NCI-H510A treated with DMSO at 0.1 percent for 48 hours (cell line): ENCODE results near the gene PTPRM.
A peak's percentile ranks its signal among the peaks of the same experiment; 100 is the strongest.

Source experiments
- DNase-seq: peaks from one replicate; lab custom pipeline; 2025; lab: John Stamatoyannopoulos, UW

Gene PTPRM

DNA sequence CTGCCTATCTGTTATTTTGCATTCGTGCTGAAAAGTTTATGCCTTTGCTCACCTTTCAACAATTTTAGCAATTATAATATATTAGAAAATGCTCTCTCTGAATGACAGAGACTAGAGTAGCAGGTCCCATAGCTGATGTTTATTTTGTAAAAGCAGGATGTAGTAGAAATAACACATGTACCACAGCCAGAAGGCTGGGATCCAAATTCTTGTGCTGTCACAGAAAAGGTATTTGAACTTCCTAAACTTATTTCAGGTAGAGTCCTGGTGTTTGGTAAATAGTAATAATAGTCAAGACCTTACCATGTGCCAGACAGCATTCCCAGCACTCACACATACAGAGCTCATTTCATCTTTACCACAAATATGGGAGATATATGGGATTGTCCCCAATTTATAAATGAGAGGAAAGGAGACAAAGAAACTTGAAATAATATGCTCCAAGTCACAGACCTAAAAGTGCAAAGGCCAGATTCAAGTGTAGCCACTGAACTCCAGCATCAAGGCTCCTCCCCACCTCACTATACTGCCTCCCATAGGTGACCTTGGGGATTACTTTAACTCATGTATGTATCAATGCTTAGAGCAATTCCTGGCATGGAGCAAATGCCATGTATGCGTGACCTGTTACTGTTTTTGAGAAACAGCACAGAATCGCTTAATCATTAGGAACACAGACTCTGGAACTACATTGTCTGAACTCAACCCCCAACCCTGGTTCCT, 757.4 kb downstream of the PTPRM start:
- no peak for DNase-seq

DNA sequence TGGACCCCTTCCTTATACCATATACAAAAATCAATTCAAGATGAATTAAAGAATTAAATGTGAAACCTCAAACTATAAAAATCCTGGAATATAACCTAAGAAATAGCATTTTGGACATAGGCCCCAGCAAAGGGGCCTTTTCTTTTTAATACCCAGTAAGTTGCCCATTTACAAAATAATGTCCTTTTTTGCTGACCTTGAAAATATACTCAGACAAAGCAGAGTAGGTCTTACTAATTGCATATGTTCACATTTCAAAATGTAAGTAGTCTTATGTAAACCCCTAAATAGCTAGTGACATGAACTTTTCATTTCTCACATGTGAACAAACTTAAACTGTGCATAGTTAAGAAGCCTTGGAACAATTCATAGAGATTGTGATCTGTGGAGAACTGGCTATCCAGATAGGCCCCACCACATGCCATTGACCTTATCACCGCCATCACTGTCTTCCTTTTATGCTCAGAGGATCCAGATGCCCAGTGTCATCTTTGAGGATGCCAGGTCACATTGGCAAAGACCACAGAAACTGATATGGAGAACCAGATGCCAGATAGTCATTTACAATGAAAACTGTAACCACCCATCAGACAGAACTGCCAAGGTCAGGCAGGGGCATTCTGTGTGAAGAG, 759.8 kb downstream of the PTPRM start:
- DNase-seq, result no peak

DNA sequence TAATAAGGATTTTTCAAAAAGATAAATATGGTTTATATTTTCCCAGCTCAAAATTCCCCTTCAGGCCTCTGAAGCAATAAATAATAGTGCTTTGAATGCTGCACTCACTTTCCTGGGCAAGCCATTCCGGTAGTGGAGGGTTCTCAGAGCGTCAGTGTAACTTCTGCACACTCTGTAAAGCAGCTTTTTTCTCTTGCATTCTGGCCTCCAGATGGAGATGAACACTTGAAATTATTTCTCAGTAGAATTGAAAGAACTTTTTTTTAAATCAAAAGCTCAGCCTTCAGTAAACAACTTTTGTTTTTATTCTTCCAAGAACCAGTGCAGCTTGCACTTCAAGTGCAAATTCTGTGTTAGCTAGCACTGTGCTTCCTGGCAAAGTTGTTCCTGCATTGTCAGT, 761.0 kb downstream of the PTPRM start:
- peak; percentile 17 for DNase-seq

DNA sequence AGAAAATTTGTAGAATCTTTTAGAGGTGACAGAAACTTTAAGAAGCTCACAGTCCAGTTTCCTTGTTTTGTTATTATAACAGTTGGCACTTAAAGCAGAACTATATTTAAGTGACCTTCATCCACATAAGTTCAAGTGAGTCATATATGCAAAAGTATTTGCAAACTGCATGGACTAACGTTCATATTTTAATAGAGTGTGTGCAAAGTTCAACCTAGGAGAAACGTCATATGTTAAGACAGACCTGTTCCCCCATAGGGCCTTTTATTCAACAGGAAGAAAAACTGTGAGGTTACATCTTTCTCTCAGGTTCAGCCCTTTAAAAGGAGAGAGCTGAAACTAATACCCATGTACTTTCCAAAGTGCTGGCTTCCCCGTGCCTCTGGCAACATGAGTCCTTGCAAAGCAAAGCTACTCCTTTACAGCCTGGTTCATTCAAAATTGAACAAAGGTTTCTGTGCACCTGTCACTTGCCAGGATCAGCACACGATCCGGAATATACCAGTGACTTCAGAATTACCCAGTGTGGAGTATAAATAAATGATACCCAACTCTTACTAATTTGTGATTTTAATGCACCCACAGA, 762.2 kb downstream of the PTPRM start:
- peak; percentile 34 for DNase-seq

DNA sequence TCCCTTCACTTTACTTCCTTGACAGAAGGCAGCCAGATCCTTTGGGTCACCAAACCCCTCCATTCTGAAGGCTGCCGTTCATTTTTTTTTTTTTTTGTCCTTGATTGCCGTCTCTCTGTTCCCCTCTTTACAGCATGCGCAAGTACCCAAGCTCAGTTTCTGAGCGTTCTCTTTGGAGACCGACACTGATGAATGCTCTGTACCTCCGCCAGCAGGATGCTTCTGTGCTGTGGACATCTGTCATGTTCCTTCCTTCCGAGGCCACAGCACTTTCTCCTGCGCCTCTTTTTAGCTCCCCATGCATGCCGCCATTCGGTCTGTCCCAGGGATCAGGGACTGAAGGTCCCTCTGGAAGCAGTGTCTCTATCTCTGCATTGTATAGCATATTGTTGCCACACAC, 763.5 kb downstream of the PTPRM start:
- DNase-seq, result no peak

DNA sequence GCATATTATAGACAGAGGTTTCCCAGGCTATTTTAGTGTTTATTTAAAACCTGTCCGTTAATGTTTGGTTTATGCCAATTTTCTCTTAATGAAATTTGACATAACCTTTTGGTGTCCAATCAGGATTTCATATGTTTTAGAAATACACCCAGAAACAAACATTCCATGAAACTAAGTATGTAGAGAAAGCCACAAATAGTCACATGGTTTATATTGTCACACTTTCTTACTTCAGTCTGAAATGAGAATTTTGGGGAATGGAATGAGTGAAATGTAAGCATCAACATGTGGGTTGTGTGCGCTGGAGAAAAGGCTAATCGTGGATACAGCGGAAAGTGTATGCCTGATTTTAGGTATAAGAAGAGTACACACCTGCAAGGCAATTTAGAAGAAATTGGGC, 765.2 kb downstream of the PTPRM start:
- peak; percentile 36 for DNase-seq

DNA sequence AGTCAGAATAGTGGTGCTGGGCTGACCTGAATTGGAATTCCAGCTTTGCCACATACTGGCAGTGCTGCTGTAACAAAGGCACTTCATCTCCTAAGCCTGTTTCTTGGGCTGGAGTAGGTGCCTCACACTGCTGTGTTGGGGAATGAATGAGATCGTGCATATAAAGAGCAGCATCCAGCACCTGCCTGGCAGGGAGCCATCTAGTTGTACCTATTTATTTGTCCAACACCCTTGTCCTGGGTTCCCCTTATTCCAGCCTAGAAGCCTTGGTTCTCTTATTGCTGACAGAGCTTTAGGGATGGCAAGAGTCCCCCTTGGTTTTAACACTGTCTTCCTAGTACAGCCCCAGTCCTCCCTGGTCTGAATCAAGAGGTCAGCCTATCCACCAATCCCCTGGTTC, 766.8 kb downstream of the PTPRM start:
- DNase-seq, result peak; percentile 49

DNA sequence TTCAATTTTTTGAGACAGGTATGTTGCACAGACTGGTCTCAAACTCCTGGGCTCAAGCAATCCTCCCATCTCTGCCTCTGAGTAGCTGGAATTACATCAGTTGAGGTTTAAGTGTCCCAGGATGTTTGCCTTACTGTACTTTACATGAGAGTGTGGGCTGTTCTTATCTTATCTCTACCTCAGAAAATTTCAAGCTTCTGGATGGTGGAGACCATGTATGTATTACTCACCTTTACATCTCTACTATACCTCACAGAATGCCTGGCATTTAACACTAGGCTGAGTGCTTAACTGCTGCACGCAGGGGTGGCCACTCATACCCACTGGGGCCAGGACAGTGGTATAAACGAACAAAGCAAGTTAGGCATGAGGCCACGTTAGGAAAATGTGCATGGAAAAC, 770.1 kb downstream of the PTPRM start:
- no peak for DNase-seq

DNA sequence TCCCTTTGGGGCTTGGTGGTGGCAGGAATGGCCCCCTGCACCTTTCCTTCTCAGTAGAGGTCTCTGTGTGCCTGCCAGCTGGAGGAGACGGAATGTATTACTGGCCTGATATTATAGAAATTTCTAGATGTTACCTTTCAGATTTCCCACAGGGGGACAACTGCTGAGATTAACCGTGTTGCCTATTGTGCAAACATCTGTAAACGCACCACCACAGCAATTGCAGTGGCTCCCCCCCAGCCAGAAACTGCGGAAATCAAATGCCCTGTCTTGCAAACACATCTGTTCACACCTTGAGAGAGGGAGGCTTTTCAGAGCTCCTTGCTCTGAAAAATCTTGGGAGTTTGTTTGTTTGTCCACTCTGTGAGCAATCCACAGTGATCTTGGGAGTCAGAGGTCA, 772.1 kb downstream of the PTPRM start:
- DNase-seq, result no peak

DNA sequence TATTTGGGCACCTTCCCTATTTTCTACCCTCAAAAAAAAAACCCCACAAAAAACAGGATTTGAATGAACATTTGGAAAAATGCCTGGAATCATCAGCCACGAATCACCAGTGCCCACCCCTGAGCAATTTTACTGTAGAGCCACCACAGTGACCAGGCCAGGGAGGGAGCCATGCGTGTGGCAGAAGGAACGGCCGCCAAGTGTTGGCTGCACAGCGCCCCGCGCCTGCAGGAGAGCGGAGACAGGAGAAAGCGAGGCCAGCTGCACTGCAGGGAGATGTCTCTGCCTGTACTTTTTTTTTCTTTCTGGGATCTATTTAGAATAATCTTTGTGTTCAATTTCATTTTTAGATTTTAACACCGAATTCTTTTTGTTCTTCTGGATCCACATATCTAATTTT, 772.8 kb downstream of the PTPRM start:
- no peak for DNase-seq

DNA sequence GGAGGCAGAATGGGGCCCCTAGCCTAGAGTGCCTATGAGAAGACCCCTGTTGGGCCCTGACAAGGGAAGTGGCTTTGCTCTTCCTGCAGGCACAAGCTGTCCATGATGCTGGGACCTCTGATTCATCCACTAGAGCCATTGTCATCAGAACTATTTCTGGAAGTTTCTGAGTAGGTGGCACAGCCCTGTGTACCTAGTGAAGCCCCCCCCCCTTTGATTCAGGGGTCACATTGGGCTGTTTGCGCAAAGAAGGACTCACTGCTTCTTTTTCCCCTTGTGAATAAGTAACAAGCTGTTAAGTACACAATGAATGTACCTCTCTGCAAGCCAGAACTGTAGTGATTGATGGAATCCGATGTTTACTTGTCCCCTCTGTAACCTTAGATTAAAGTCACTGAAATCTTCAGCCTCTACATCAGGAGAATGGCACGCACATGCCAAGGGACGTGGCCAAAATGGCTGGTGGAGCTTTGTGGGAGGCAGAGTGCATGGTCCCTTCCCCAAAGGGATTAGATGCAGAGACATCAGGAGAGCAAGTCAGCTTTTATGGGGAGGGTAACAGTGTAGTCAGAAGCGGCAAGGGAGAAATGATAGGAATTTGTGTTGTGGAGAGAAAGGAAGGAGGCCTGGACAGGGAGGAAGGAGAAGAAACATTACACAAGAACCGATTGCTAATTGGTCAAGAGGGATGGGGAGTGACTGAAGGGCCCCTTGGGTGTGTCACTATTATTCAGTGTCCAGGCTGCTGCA, 774.5 kb downstream of the PTPRM start:
- no peak for DNase-seq

DNA sequence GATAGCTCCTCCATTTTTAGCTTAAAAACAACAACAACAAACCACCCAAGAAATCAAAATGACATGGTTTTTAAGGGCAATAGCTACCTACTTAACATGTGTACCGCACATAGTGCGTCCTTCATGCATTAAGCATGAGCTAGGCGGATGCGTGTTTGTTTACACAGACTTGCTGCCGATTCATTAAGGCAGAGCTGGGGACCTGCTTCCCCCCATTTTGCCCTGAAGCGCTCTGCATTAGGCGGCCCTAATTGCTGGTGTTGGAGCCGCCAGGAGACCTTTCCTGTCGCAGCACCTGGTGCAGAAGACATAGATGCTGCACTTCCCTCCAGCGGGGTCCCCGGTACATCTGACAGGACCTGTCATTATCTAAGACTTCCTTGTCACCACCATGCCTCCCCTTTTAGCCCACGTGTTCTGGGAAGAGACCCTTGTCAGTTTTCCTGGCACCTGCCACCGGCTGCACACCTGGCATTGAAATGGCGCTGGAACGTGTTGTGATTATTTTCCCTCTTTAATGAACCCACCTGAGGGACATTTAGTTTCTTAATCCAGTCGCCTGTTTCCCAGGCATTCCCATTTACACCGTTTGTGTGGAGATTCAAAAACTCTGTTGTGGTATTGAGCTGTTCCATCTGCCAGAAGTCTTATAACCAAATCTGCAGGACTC, 781.1 kb downstream of the PTPRM start:
- peak; percentile 72 for DNase-seq

DNA sequence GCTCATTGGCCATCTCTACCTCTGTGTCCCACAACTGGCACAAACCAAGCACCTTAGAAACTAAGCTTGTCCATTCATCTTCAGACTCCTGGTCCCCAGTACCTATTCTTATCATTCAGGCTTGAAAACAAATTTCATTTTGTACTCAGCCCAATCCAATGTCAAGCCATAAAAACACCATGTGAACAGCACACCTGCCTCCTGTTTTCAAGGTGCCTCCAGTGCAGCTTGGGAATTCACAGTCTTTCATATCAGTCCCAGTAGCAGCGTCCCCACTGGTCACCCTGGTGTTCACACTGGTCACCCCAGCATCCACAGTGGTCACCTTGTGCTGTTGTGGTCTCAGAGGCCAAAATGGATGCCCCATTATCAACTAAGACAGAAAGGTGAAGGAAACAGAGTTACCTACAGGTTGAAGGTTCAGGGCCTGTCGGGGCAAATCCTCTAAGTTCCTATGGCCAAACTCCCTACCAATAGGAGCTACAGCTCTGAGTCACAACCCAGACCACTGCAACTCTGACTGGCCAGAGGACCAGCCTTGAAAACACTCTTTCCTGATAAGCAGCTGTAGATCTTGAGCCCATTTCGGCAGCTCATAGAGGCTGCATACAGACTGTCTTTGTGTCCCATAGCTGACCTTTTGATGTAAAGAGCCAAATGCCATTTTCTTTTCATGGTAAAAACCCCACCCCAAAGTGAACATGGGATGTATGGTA, 782.6 kb downstream of the PTPRM start:
- no peak for DNase-seq

DNA sequence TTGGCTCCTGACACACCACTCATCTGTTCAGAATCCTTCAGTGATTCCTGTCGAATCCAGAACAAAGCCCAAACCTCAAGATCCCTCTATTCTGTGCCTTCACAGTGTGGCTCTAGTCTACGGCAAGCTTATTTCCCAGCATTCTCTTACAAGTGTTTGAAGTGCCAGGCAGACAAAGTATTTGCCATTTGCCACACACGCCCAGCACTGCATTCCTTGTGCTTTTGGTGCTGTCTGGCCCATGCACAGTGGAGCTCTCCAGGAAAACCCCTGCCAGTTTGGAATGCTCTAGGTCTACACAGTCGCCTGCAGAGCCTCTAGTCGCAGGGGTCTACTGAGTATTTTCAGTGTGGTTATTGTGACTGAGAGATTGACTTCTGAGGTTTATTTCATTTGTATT, 783.5 kb downstream of the PTPRM start:
- no peak for DNase-seq

DNA sequence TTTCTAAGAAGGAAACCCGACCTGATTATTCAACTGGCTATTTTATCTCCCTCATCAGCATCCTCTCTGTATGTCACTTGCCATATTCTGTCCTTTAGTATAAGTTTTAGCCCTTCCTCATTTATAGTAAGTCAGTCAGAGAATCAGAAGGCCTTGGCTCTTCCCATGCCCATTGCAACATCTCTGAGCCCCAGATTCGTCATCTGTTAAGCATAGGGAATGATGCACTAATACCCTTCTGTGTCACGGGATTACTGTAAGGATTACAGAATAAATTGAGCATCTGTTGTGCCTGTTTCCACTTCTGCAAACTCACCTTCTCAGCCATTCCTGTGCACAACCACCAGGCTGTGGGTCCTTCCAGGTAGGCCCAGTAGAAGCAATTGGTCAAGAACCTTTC, 784.0 kb downstream of the PTPRM start:
- no peak for DNase-seq

DNA sequence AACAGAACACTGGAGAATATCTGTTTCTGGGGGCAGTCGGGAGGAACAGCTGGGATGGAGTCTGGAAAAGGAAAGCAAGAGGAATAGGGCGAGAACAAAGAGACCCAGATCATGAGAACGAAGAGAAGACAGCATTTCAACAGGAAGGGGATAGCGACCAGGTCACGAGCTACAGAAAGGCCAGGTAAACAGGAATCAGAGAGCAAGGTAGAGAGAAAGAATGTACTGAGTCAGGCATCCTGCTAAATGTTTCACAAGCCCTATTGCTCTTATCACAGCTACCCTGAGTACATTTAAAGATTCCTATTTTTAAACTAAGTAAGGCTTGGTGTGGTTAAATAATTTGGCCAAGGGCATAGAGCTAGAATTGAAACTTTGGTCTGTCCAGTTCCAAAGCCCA, 787.2 kb downstream of the PTPRM start:
- no peak for DNase-seq

DNA sequence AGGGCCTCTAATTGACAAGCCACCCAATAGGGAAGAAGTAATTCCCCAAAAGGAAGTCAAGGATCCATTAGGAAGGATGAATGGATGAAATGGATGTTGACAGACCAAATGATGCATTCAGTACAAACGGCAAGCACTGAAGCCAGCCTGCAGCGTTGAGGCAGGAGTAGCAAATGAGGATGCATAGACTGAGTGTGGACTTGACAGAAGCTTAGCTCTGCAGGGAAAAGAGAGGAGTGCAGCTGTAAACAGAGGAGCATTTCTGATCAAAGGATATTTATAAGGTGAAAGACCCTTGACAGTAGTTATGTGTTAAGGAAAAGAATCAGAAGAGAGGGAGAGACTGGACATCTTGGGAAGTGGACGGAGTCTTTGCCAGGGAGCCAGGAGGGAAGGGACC, 788.9 kb downstream of the PTPRM start:
- no peak for DNase-seq

DNA sequence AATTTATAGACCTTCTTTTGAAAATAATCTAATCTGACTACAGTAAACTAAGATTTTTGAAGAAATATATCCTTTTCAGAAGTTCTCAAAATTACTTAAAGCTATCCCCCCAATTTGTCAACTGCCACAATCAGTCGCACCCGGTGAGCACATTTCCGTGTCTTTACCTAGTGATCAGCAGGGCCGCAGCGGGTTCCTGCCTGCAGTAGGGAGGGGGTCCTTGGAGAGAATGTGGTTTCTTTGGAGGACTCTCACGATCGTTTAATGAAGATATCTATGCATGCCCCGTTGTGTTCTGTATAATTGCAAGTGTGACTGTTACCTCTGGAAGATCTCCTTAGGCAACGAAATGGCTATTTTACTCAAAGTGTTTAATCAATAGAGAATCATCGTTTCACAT, 790.2 kb downstream of the PTPRM start:
- DNase-seq, result no peak

DNA sequence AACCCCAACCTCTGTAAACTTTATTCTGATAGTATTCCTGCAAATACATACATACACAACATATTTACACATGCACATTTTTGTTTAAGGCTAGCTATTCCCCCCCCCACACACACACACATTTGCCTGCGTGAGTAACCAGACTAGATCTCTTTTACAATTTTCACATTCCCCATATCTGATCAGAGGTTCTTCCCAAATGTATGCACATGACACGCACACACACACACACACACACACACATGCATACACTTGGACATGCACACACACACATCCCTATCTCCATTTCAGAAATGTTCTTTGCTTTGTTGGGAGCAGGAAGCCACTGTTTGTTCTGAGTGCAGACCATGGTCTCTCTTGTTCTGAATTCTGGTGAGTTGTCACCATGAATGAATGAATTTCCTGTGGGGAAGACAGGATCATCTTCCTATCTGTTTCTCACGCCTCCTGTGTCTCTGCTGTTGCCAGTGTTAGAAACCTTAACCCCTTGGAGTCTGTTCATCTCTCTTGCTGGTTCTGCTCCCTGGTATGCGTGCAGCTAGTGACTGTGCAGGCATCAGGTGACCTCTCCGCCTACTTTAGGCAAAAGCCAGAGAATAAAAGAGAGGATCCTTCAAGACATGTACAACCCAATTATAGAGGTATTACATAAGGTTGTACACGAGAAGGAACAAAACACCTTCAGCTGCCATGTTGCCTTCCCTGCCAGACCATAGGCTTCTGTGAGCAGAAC, 791.1 kb downstream of the PTPRM start:
- DNase-seq, result peak; percentile 38

DNA sequence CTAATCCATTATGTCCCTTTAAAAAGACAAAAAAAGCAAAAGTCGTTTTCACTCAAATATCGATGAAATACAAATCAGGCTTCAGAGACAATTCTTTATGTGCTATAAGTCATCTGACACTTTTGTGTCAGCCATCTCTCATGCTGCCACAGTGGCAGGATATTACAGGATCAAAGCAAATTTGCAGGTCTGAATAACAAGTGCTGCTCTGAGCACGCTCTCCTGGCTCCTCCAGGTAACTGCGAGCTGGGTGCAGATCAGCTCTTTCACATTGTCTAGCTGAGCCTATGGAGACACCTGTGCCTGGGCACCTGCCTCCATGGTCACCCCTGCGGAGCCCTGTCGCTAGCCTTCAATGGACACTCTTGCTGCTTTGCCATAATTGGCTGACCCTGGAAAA, 792.0 kb downstream of the PTPRM start:
- peak; percentile 81 for DNase-seq

DNA sequence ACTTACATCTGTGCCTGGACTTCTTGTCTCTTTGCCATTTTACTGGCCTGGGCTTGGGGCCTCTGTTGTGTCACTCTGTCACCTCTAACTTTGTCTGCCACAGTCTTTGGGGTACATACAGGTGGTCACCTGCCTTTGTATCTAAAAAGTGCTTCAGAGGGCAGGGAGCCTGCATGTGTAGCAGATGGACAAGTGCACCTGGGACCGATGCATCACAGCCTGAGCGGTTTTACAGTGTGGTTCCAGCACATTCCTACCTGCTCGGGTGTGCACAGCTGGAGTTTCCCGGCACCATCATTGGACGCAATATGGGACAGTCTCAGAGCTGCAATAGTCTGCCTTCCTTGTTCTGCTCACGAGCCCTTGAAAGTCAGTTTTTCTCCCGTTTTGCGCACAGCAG, 792.4 kb downstream of the PTPRM start:
- no peak for DNase-seq
